HG03175 (cell line): Measurements from ENCODE around the gene BFSP1.

Experiments
- ATAC-seq: cut with Tn5 transposase; IDR thresholded peaks from one replicate; pipeline ENCODE4 v1.9.1; 2021; ENCODE audit warnings: mild to moderate bottlenecking, moderate library complexity; ENCODE audit not compliant: unreplicated experiment

Gene BFSP1

GRCh38 chr20:17469246-17470030 is 61.7 kb downstream of the BFSP1 start:
- no peak for ATAC-seq

- no peak for ATAC-seq
Measured at GRCh38 chr20:17468073-17468840, 62.9 kb downstream of the BFSP1 start.

GRCh38 chr20:17467120-17467655 is 64.0 kb downstream of the BFSP1 start:
- no peak for ATAC-seq

GRCh38 chr20:17466641-17467040 is 64.5 kb downstream of the BFSP1 start:
- ATAC-seq, result no peak

- no peak for ATAC-seq
Measured at GRCh38 chr20:17465236-17465635, 65.9 kb downstream of the BFSP1 start.

GRCh38 chr20:17463711-17464110 is 67.5 kb downstream of the BFSP1 start:
- no peak for ATAC-seq

GRCh38 chr20:17461941-17462340 is 69.2 kb downstream of the BFSP1 start:
- no peak for ATAC-seq

- ATAC-seq, result no peak
Measured at GRCh38 chr20:17460119-17460518, 71.1 kb downstream of the BFSP1 start.

- no peak for ATAC-seq
Measured at GRCh38 chr20:17457588-17458190, 73.5 kb downstream of the BFSP1 start.

- no peak for ATAC-seq
Measured at GRCh38 chr20:17457079-17457478, 74.1 kb downstream of the BFSP1 start.

GRCh38 chr20:17456279-17456678 is 74.9 kb downstream of the BFSP1 start:
- no peak for ATAC-seq

- no peak for ATAC-seq
Measured at GRCh38 chr20:17453592-17453991, 77.6 kb downstream of the BFSP1 start.

GRCh38 chr20:17452441-17452840 is 78.7 kb downstream of the BFSP1 start:
- ATAC-seq, result no peak

GRCh38 chr20:17449031-17449430 is 82.1 kb downstream of the BFSP1 start:
- ATAC-seq, result no peak

GRCh38 chr20:17448071-17448470 is 83.1 kb downstream of the BFSP1 start:
- no peak for ATAC-seq

- ATAC-seq, result no peak
Measured at GRCh38 chr20:17446171-17446570, 85.0 kb downstream of the BFSP1 start.

- ATAC-seq, result no peak
Measured at GRCh38 chr20:17445543-17445942, 85.6 kb downstream of the BFSP1 start.

- no peak for ATAC-seq
Measured at GRCh38 chr20:17444091-17444490, 87.1 kb downstream of the BFSP1 start.
